ENCODE measurements around the gene EDC3. TPM values are rescaled to one million over a fixed set of nuclear protein-coding genes. Genes with fewer than 3 reads are reported as not detected.

The EDC3 gene
- total and polyA plus RNA-seq, 2 of the 4 experiments (the other 2 are of a cell fraction) = 16.8 to 38.0 TPM

- ATAC-seq (ENCODE audit: low read depth) (peak; percentile 64), DNase-seq (peak; percentile 59)
- peaks cover 40 to 65% of the 10 kb centered on the region in 2 experiments for H3K79me1 ChIP-seq (ENCODE audit: low read depth in 1 of 2, low read length in 2 of 2)
- no peak overlapping the region; the same call in 1 of the 2 replicates for H2AK5ac ChIP-seq (ENCODE audit: low read depth, low read length)
- dilution Hi-C loops (cut with HindIII; ENCODE audit: low sequenced_read_pairs, unreplicated experiment) = no loop called here
- no CpG with 5 or more reads among the region's 7 CpGs for WGBS, 2 experiments (ENCODE audit: extremely low coverage in 2 of 2, insufficient read length in 1 of 2)
- no peak overlapping the region for H4K8ac ChIP-seq (ENCODE audit: low read depth in 2 of 2, low read length in 2 of 2)
- H3K4me1 ChIP-seq (ENCODE audit: control insufficient read depth, insufficient read depth, low read length) = peaks cover 9% of the 10 kb centered on the region
- CTCF ChIA-PET = interaction anchor here (0.5 kb wide), 1 partner anchor 8 kb away, joined by 3 read pairs; no protein-coding TSS in a partner anchor
- no peak overlapping the region for H2AFZ ChIP-seq (replicated peaks; ENCODE audit: low read length, poor library complexity)
- H3K27ac ChIP-seq (ENCODE audit: insufficient read depth, low read length) = no peak overlapping the region
- H3K27me3 ChIP-seq (ENCODE audit: control insufficient read depth, insufficient read depth, low read length) = no peaks in the 10 kb centered on the region
- no peak overlapping the region for H2BK20ac ChIP-seq (ENCODE audit: low read depth, low read length)
- no peak overlapping the region; the same call in 1 of the 2 replicates for H3K4me2 ChIP-seq (ENCODE audit: low read depth, low read length)
- peak overlapping the region; percentile 68 for H2AK9ac ChIP-seq (replicated peaks; ENCODE audit: low read depth, low read length, poor library complexity)
- no peak for TF ChIP-seq RFX5 (IDR thresholded peaks at IDR 0.05; ENCODE audit: low read depth, low read length)
- TF ChIP-seq USF2 (IDR thresholded peaks at IDR 0.05; ENCODE audit: low read depth, low read length) = no peak
- no peak for TF ChIP-seq MAZ (IDR thresholded peaks at IDR 0.05; ENCODE audit: borderline replicate concordance, low read depth, low read length)
- TF ChIP-seq FOS (IDR thresholded peaks at IDR 0.05; ENCODE audit: low read depth, low read length) = no peak
- TF ChIP-seq MAFK (IDR thresholded peaks at IDR 0.05; ENCODE audit: low read depth, low read length) = no peak
- TF ChIP-seq ELK1 (IDR thresholded peaks at IDR 0.05; ENCODE audit: borderline replicate concordance, low read depth, low read length) = no peak
- TF ChIP-seq BHLHE40 (IDR thresholded peaks at IDR 0.05; ENCODE audit: low read depth, low read length) = no peak
- TF ChIP-seq NFE2L2 (IDR thresholded peaks at IDR 0.05; ENCODE audit: low read depth, low read length) = no peak
- no peak for TF ChIP-seq RCOR1 (IDR thresholded peaks at IDR 0.05; ENCODE audit: insufficient replicate concordance, low read length)
- BruUV-seq (replicated peaks) = no TSS peak
- no peak overlapping the region for H4K5ac ChIP-seq (ENCODE audit: low read depth, low read length)
- no peak overlapping the region for H2BK5ac ChIP-seq (ENCODE audit: low read depth, low read length, poor library complexity, severe bottlenecking)
- no peak overlapping the region for H3K56ac ChIP-seq (ENCODE audit: extremely low read depth, insufficient read depth, low read length)
- H3K9me3 ChIP-seq (ENCODE audit: control insufficient read depth, insufficient read depth, low read length) = no peaks in the 10 kb centered on the region
- in situ Hi-C loops (cut with MboI; ENCODE audit: low sequenced_read_pairs) = no loop called here
- peaks cover 48% of the 10 kb centered on the region for H4K20me1 ChIP-seq (ENCODE audit: insufficient read depth, low read length)
- H2BK15ac ChIP-seq (ENCODE audit: low read depth, low read length) = no peak overlapping the region
- H3K23ac ChIP-seq (ENCODE audit: low read depth, low read length) = 0 out of 2 replicates have a peak overlapping the region, but pooled peaks have one; percentile 24
- H3K4ac ChIP-seq (ENCODE audit: low read depth, low read length) = no peak overlapping the region
- H3K18ac ChIP-seq (ENCODE audit: low read depth, low read length) = no peak overlapping the region
- H4K91ac ChIP-seq (ENCODE audit: insufficient read depth, low read depth, low read length) = no peak overlapping the region
- no peak overlapping the region for H3K9ac ChIP-seq (ENCODE audit: low read depth, low read length)
- peaks cover 18% of the 10 kb centered on the region for H3K9me1 ChIP-seq (ENCODE audit: insufficient read depth, low read length)
- H3K4me3 ChIP-seq (ENCODE audit: insufficient read depth, low read depth, low read length) = no peak overlapping the region
- POLR2A ChIA-PET (ENCODE audit: unreplicated experiment) = no interaction called here
- no peak overlapping the region for H3K14ac ChIP-seq (replicated peaks; ENCODE audit: low read depth, low read length)
- intact Hi-C loops (cut with micrococcal nuclease) = no loop called here
- no peak overlapping the region for H2BK120ac ChIP-seq (ENCODE audit: low read depth, low read length)
- H3K36me3 ChIP-seq (ENCODE audit: control insufficient read depth, insufficient read depth, low read length) = peaks cover 8% of the 10 kb centered on the region
These were observed 42.3 kb downstream of the EDC3 start for GRCh38 chr15:74653426-74654102.

Measured in IMR-90 (cell line).